Psoas muscle (tissue), 8 donors: ENCODE results near the gene LRRC36. TPM values are rescaled to one million over a fixed set of nuclear protein-coding genes. Genes with fewer than 3 reads are reported as not detected.

Source experiments
- ATAC-seq, 4 donors: fragments of 200-7000 bp; cut with Tn5 transposase; one replicate each; pipeline ENCODE4 v1.9.1; 2020; ENCODE audit warnings: moderate library complexity in 3 of 4, mild to moderate bottlenecking in 2 of 4
- DNase-seq, 2 donors: peaks; one replicate each; pipeline ENCODE4 v3.0.0-alpha.2; 2020
- H3K27ac ChIP-seq: fragments of 200-600 bp; one replicate; pipeline ENCODE4 v1.8.0; 2022
- H3K27me3 ChIP-seq, 3 donors: fragments of 200-600 bp in 1 of 3; one replicate each; pipeline versions ENCODE4 v1.6.1 to v1.8.0; 2013 to 2022; ENCODE audit warnings: low read length in 2 of 3, mild to moderate bottlenecking in 2 of 3, moderate library complexity in 1 of 3; ENCODE audit not compliant: insufficient read depth in 3 of 3
- H3K36me3 ChIP-seq, 2 donors: fragments of 200-600 bp in 1 of 2; one replicate each; pipeline versions ENCODE4 v1.6.1 to v1.8.0; 2013 to 2022; ENCODE audit warnings: low read depth in 1 of 2, mild to moderate bottlenecking in 1 of 2, moderate library complexity in 1 of 2; ENCODE audit not compliant: insufficient read depth in 1 of 2
- H3K4me1 ChIP-seq: fragments of 200-600 bp; one replicate; pipeline ENCODE4 v1.8.0; 2022
- H3K4me3 ChIP-seq: fragments of 200-600 bp; one replicate; pipeline ENCODE4 v1.8.0; 2022; ENCODE audit warnings: mild to moderate bottlenecking
- H3K9me3 ChIP-seq: fragments of 200-600 bp; one replicate; pipeline ENCODE4 v1.8.0; 2022
- CTCF ChIP-seq: fragments of 200-600 bp; IDR thresholded peaks from one replicate; pipeline ENCODE4 v1.8.0; 2022; ENCODE audit warnings: antibody characterized with exemption
- WGBS, 3 donors: extraction: QIAGEN DNeasy Blood & Tissue Kit; methylation state at CpG; one replicate each; pipeline versions ENCODE4 v1.1.6 to v1.1.7; 2013; 5-methylcytosine and 5-hydroxymethylcytosine counted together
- intact Hi-C, 2 donors: fragments of 100-400 bp; cut with DNase I; formaldehyde crosslinking; loops; one replicate each; pipeline versions ENCODE4 v1.11.0 to v1.14.2; 2022
- polyA plus RNA-seq, 3 donors: library from polyadenylated mRNA; stranded (reverse); fragments of 200-250 nt; gene quantifications; one replicate each; pipeline ENCODE4 v1.2.3, GENCODE V29; 2013
- total RNA-seq, 4 donors: library from RNA; stranded (reverse); fragmentation: NEBNext Ultra II Directional in 2 of 4; extraction: Animal tissue kit (Norgen Biotek cat#: 25700) in 2 of 4; gene quantifications; one replicate each; pipeline versions ENCODE4 v1.2.1 to v1.2.4, GENCODE V29; 2021 to 2023
- donor health status: healthy with polysubstance abuse.
- donor health status: DM: no; HTN: no; CAD: no; lungs with moderate emphysema.
- donor health status: Bipolar disorder and iron deficiency.
- donor health status: healthy.
- donor health status: DM: yes; HTN: yes; CAD: no.
- donor health status: DM: no; HTN: no; CAD: no.
- donor health status: DM: no; HTN: no; CAD: no.
- donor health status: DM: yes; HTN: yes; CAD: no.

Gene LRRC36
- total and polyA plus RNA-seq, 7 donors: 0.06 to 0.25 (median 0.11) TPM; not detected in 4

DNA sequence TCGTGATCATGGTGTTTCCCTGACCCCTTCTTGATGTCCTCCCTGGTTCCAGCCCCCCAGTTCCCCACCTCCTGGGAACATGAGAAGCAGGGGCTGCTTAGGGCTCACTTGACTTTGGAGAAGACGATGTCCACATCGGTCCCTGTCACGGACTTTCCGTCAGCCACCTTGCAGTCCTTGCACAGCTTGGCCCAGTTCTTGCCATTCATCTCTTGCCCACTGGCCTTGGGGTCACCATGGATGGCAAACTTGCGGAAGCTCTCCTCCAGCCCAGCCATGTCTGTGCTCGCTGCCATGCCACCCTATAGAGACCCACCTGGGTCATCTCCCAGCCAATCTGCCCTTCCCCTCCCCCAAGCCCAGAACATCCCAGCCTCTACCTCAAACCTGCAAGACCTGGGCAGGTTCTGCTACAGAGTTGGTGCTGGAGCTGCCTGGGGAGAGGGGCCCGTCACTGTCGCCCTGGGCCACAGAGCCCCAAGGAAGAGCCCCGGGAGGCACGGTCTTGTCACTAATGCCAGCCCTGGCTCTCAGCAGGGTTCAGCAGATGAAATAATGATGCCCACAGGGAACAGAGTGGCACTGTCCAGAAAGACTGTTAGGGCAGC lies 64.3 kb downstream of the LRRC36 start:
- peak overlapping the region; percentile 4 for H3K27ac ChIP-seq
- no peak overlapping the region for H3K4me3 ChIP-seq
- ATAC-seq: no peak
- H3K36me3 ChIP-seq: no peaks in the 10 kb centered on the region
- H3K9me3 ChIP-seq: no peaks in the 10 kb centered on the region
- no peak for DNase-seq
- H3K27me3 ChIP-seq: peaks cover 0 to 5% (median 4%) of the 10 kb centered on the region in 3 donors
- WGBS, 3 donors: 60 to 70% (median 61%) methylated on average over 11 of the region's 11 CpGs
- no peak for TF ChIP-seq CTCF
- H3K4me1 ChIP-seq: peaks cover 33% of the 10 kb centered on the region
- intact Hi-C loops: no loop called here

DNA sequence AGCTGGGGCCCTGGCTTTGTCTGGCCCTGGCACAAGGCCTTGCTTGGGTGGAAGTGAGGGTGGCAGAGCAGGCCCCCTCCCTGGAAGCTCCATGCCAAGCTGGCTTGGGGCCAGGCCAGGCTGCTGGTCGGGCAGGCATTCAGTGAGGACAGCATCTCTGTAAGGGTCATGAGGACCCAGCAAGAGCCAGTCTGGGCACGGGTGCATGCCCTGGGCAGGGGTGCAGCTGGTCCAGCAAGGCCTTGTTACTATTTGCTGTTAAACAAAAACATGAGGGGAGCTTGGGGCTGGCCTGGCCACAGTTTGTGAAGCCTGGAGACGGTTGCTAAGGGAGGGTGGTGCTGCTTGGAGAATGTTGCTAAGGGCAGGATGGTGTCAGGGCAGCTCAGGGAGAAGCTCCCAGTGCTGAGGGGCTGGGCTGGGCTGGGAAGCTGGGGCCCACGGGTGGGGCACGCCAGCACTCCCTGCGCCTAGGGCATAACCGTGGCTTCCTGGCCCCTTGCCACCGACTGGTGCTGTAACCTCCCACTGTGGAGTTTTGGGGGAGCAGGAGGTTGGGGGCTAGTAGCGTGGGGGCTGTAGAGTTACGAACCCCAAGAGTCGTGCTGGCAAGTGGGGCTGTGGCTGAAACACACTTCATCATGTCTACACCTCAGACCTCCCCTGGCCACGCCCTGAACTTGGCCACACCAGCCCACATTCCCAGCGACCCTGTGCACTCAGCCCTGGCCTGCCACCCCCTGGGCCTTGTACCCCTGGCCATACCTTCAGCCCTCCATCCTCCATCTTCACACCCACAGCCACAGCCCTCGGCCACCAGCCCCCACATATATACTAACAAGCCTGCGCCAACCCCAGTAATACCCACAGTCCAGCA lies 65.0 kb downstream of the LRRC36 start:
- DNase-seq: peak in 1 of 2 donors; percentile 68
- no peaks in the 10 kb centered on the region for H3K9me3 ChIP-seq
- peaks cover 0 to 5% (median 4%) of the 10 kb centered on the region in 3 donors for H3K27me3 ChIP-seq
- ATAC-seq: no peak
- H3K27ac ChIP-seq: peak overlapping the region; percentile 4
- no peak for TF ChIP-seq CTCF
- 51 to 55% (median 55%) methylated on average over 14 to 15 of the region's 15 CpGs for WGBS, 3 donors
- peaks cover 41% of the 10 kb centered on the region for H3K4me1 ChIP-seq
- no peaks in the 10 kb centered on the region for H3K36me3 ChIP-seq
- peak overlapping the region; percentile 59 for H3K4me3 ChIP-seq
- intact Hi-C loops: no loop called here

DNA sequence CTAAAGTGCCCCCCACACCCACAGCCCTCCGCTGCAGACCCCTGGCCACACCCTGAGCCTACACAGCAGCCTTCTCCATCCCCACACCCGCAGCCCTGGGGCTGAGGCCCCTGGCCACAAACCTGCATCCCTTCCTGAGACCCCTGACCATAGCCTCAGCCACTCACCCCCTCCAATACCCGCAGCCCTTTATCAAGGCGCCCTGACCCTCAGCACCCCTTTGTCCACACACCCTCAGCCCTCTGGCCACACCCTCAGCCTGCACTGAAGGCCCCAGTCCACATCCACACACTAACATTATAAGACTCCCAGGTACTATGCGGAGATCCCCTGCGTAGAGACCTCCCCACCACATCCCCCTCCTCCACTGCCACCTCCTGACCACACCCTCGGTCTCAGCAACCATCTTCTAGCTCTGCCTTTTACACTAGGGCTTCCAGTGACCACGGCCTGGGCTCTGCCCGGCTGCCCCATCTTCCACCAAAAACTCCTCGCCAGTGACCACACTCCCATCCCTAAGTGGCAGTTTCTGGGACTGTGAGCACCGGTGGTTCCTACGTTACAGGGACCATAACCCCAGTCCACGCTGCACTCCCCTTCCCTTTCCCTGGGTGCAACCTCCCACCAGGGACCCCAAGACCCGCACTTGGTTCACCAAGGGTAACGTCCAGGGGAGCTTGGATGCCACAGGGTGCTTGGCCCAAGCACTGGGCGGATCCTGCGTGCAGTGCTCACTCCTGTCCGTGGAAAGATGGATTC lies 65.9 kb downstream of the LRRC36 start:
- no peaks in the 10 kb centered on the region for H3K9me3 ChIP-seq
- ATAC-seq (no peak), DNase-seq (peak in 1 of 2 donors; percentile 53)
- peak overlapping the region; percentile 13 for H3K27ac ChIP-seq
- TF ChIP-seq CTCF: no peak
- H3K27me3 ChIP-seq: peaks cover 0 to 5% (median 4%) of the 10 kb centered on the region in 3 donors
- H3K4me3 ChIP-seq: peak overlapping the region; percentile 59
- intact Hi-C loops: no loop called here
- 50 to 59% (median 57%) methylated on average over 18 of the region's 18 CpGs for WGBS, 3 donors
- H3K36me3 ChIP-seq: no peaks in the 10 kb centered on the region
- H3K4me1 ChIP-seq: peaks cover 42% of the 10 kb centered on the region

DNA sequence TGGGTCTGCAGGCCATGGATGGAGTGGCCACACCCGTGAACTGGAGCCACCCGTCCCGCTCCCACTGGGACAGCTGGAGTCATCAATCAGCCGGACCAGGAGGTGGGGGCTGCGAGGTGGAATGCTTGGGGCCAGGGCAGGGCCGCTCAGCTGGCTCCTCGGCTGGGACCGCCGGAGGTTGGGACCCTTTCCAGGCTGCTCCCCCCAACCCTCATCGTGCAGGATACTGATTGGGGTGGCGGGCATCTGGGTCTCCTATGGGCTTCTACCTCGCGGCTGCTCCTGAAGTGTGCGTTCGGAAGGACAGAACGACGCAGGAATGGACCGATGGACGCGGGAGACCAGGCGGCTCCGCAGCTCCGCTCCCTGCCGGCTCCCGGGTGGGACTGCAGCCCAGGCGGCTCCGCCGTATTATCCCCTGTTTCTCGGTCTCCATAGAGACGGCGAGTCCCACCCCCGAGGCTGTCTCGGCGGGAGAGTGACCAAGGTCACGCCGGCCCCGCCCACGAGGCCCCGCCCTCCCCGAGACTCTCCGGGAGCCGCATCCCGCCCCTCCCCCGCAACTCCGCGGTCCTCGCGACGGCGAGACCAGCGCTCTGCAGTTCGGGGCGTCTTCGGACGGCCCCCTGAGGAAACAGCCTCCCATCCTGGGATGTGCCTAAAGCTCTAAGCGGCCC lies 66.6 kb downstream of the LRRC36 start, which contains the start of gene TPPP3:
Gene TPPP3, minus strand, starts transcription at position 388 of the 677 bp plus-strand sequence. CDS start 2,387 bp downstream, outside the sequence.
- WGBS, 3 donors: 1 to 2% (median 2%) methylated on average over 49 to 56 of the region's 56 CpGs
- ATAC-seq: peak; percentile 71 to 82 (median 76)
- no peaks in the 10 kb centered on the region for H3K36me3 ChIP-seq
- no peaks in the 10 kb centered on the region for H3K9me3 ChIP-seq
- peaks cover 0 to 5% (median 4%) of the 10 kb centered on the region in 3 donors for H3K27me3 ChIP-seq
- peak within 1 kb of the TSS; percentile 13 for H3K27ac ChIP-seq
- H3K4me3 ChIP-seq: peak within 1 kb of the TSS; percentile 59
- DNase-seq: peak; percentile 91 to 95
- peak; percentile 64 for TF ChIP-seq CTCF
- intact Hi-C loops: no loop called here
- peaks cover 42% of the 10 kb centered on the region for H3K4me1 ChIP-seq
